Prostate gland (tissue), 1 donor: Measurements from ENCODE around the gene ZNF446.
"Not testable (repeated sequence)": the region's sequence is repeated elsewhere in the genome, so short reads cannot be mapped to it uniquely, and the experiment has no call there.

Experiments
- POLR2A ChIP-seq: fragments of 450-650 bp; IDR thresholded peaks from one replicate; pipeline ENCODE4 v1.6.1; 2016; ENCODE audit warnings: antibody characterized with exemption, mild to moderate bottlenecking
- POLR2AphosphoS5 ChIP-seq: sonication (generic); formaldehyde crosslinking; IDR thresholded peaks from one replicate; pipeline ENCODE4 v1.6.1; 2017; ENCODE audit warnings: antibody characterized with exemption

- TF ChIP-seq POLR2A, POLR2AphosphoS5: not testable (repeated sequence)
Observed at GRCh38 chr19:58507602-58508223, 31.6 kb downstream of the ZNF446 start.
